Left ventricle myocardium inferior (tissue), 1 donor: ENCODE results near the gene MMP13. TPM values are rescaled to one million over a fixed set of nuclear protein-coding genes. Genes with fewer than 3 reads are reported as not detected.

ENCODE experiments used
- DNase-seq: peaks from one replicate; pipeline ENCODE4 v3.0.0-alpha.2; 2020
- H3K27ac ChIP-seq: fragments of 200-600 bp; replicated peaks from 2 replicates; pipeline ENCODE4 v1.8.0; 2021
- H3K27me3 ChIP-seq: fragments of 200-600 bp; 2 replicates; pipeline ENCODE4 v1.8.0; 2021; ENCODE audit warnings: low read depth
- H3K36me3 ChIP-seq: fragments of 200-600 bp; 2 replicates; pipeline ENCODE4 v1.8.0; 2021
- H3K4me1 ChIP-seq: fragments of 200-600 bp; 2 replicates; pipeline ENCODE4 v1.8.0; 2021
- H3K4me3 ChIP-seq: fragments of 200-600 bp; 2 replicates; pipeline ENCODE4 v1.8.0; 2021; ENCODE audit warnings: mild to moderate bottlenecking, moderate library complexity
- H3K9me3 ChIP-seq: fragments of 200-600 bp; replicated peaks from 2 replicates; pipeline ENCODE4 v1.8.0; 2021
- intact Hi-C: fragments of 100-400 bp; cut with micrococcal nuclease; formaldehyde crosslinking; loops from one replicate; pipeline ENCODE4 v1.11.0; 2022
- total RNA-seq: library from RNA; stranded (reverse); fragmentation: NEBNext Ultra II Directional; extraction: Animal tissue kit (Norgen Biotek cat#: 25700); gene quantifications from one replicate; pipeline ENCODE4 v1.2.1, GENCODE V29; 2021
- TF ChIP-seq, protein P1 (sequence below): fragments of 200-600 bp; IDR thresholded peaks from 2 replicates; pipeline ENCODE4 v1.8.0; 2021; ENCODE audit warnings: antibody characterized with exemption, mild to moderate bottlenecking, borderline replicate concordance
- donor health status: DM: no; HTN: yes; CAD: no; lungs with severe emphysema.

MMP13 gene
- total RNA-seq, 1 donor from 2014 or later = not detected

DNA sequence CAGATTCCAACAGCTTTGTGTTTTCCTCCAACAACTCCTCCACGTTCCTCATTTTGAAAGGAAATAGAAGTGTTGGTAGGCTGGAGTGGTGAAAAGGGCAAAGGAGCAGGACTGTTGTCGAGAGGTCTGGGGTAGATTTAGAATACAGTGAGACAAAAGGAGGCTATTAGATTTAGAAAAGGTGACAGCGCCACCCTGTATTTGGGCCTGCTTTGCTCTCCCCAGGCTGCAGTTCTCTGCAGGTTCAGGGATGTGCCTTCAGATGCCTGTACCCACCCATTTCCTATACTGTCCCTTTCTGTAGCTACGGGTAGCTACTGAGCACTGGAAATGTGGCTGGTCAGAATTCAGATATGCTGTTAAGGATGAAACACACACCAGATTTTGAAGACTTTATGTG, 20.8 kb downstream of the MMP13 start:
- DNase-seq = no peak
- TF ChIP-seq, protein P1, sequence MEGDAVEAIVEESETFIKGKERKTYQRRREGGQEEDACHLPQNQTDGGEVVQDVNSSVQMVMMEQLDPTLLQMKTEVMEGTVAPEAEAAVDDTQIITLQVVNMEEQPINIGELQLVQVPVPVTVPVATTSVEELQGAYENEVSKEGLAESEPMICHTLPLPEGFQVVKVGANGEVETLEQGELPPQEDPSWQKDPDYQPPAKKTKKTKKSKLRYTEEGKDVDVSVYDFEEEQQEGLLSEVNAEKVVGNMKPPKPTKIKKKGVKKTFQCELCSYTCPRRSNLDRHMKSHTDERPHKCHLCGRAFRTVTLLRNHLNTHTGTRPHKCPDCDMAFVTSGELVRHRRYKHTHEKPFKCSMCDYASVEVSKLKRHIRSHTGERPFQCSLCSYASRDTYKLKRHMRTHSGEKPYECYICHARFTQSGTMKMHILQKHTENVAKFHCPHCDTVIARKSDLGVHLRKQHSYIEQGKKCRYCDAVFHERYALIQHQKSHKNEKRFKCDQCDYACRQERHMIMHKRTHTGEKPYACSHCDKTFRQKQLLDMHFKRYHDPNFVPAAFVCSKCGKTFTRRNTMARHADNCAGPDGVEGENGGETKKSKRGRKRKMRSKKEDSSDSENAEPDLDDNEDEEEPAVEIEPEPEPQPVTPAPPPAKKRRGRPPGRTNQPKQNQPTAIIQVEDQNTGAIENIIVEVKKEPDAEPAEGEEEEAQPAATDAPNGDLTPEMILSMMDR = no peak
- H3K27ac ChIP-seq = no peak overlapping the region
- H3K4me3 ChIP-seq = no peak overlapping the region
- H3K9me3 ChIP-seq = peaks cover 6% of the 10 kb centered on the region
- H3K36me3 ChIP-seq = no peaks in the 10 kb centered on the region
- intact Hi-C loops = no loop called here
- peaks cover 18% of the 10 kb centered on the region for H3K27me3 ChIP-seq
- H3K4me1 ChIP-seq = no peaks in the 10 kb centered on the region

DNA sequence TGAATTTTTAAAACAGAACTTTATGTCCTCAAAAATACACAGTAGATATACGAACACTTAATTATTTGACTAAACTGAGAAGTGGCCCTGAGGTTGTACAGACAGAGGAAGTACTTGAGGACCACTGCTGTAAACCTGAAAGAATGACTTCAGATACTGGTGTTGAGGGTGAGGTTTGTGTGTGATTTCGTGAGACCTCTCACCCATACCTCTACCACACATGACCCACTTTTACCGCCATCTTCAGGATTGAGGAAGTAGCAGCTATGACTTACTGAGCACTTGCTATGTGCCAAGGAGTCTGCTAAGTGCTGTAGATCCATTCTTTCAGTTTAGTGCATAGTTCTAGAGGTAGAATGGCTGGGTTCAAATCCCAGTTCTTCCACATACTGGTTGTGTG, 21.9 kb downstream of the MMP13 start:
- Histone ChIP-seq H3K36me3 (no peaks in the 10 kb centered on the region), H3K27ac (no peak overlapping the region), H3K9me3 (peaks cover 6% of the 10 kb centered on the region), H3K4me1 (no peaks in the 10 kb centered on the region), H3K27me3 (peaks cover 18% of the 10 kb centered on the region), H3K4me3 (no peak overlapping the region)
- TF ChIP-seq, protein P1 = no peak
- intact Hi-C loops = no loop called here
- no peak for DNase-seq

DNA sequence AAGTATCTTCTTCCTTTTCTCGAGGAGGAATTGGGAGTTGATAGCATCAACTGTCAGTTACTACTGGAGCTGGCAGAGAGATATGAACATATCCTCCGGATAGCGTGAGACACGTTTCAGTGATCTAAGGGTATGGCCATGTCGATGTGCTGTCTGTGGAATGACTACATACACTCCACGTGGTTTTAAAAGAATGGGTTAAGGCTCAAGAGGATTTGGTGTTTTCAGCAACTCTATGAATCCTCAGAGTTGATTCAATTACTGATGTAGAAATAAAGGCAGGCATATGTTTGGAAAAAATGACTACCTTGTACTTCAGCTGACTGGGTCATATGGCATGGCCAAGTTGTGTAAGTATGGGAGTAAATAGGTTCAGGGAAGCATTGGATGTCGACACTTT, 22.9 kb downstream of the MMP13 start:
- TF ChIP-seq, protein P1 = no peak
- peaks cover 6% of the 10 kb centered on the region for H3K9me3 ChIP-seq
- H3K27ac ChIP-seq = no peak overlapping the region
- intact Hi-C loops = no loop called here
- no peak for DNase-seq
- H3K4me1 ChIP-seq = no peaks in the 10 kb centered on the region
- H3K36me3 ChIP-seq = no peaks in the 10 kb centered on the region
- H3K4me3 ChIP-seq = no peak overlapping the region
- peaks cover 18% of the 10 kb centered on the region for H3K27me3 ChIP-seq

DNA sequence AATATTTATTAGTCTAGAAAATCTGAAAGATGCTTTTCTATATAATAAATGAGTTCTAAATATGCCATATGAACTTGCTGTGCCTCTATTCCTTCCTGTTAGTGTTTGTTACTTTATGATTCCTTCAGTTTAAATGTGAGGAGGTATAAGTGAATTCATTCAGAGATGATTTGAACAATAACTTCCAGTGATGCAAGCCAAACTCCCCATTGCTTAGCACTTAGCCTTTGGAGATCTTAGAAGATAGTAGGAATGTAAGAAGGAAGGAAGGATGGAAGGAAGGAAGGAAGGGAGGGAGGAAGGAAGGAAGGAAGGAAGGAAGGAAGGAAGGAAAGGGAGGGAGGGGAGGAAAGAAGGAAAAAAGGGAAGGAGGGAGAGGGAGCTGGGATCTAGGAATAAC, 25.1 kb downstream of the MMP13 start:
- no peaks in the 10 kb centered on the region for H3K9me3 ChIP-seq
- peaks cover 14% of the 10 kb centered on the region for H3K27me3 ChIP-seq
- intact Hi-C loops = no loop called here
- no peak overlapping the region for H3K4me3 ChIP-seq
- H3K4me1 ChIP-seq = no peaks in the 10 kb centered on the region
- H3K36me3 ChIP-seq = no peaks in the 10 kb centered on the region
- TF ChIP-seq, protein P1 = no peak
- H3K27ac ChIP-seq = no peak overlapping the region
- DNase-seq = no peak

DNA sequence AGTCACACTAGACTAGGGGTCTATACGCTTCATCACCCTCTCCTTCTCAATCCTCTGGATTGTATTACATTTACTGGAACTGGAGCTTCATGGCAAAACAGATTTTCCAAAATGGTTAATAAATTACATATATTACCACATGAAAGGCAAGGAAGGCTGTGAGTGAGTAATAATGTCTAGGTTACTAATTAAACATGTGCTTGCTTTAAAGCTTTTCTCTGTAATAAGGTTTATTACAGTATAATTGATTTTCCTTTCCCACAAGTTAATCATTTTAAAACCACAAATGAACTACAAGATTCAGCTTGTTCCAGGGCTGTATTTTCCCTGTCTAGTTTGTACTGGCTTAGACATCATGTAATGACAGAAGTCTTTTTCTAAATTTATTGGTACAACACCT, 25.6 kb downstream of the MMP13 start:
- Histone ChIP-seq H3K4me3 (no peak overlapping the region), H3K9me3 (no peaks in the 10 kb centered on the region), H3K27me3 (peaks cover 10% of the 10 kb centered on the region), H3K4me1 (no peaks in the 10 kb centered on the region), H3K27ac (no peak overlapping the region), H3K36me3 (no peaks in the 10 kb centered on the region)
- TF ChIP-seq, protein P1 = no peak
- intact Hi-C loops = no loop called here
- DNase-seq = no peak

DNA sequence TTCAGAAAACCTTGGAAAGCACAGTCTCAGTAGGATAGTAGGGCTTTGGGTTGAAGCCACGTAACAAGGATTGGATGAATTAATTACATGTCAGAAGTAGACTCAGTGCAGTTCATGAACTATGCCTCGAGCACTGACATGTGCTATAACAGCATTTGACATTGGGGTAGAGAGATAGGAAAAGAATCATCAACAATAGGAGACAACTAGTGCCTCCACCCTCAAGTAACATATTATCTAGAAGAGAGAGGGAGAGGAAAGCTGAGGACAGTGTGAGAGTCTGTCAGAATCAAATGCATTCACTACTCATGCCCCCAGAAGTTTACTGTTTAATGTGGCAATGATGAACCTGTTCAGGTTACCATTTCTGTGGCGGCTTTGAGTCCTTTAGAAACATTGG, 26.4 kb downstream of the MMP13 start:
- DNase-seq = no peak
- TF ChIP-seq, protein P1 = no peak
- Histone ChIP-seq H3K4me3 (no peak overlapping the region), H3K27me3 (peaks cover 3% of the 10 kb centered on the region), H3K27ac (no peak overlapping the region), H3K36me3 (no peaks in the 10 kb centered on the region), H3K9me3 (no peaks in the 10 kb centered on the region), H3K4me1 (no peaks in the 10 kb centered on the region)
- intact Hi-C loops = no loop called here
